WTC11 (cell line): ENCODE data around the gene COL9A2. TPM values are rescaled to one million over a fixed set of nuclear protein-coding genes. Genes with fewer than 3 reads are reported as not detected.

ENCODE experiments used
- CTCF ChIP-seq: fragments of 200-600 bp; IDR thresholded peaks from 2 replicates; pipeline ENCODE4 v1.8.0; 2022; ENCODE audit warnings: antibody characterized with exemption
- FOXP1 ChIP-seq: sonication (generic); formaldehyde crosslinking; IDR thresholded peaks from 2 replicates; pipeline ENCODE4 v1.8.0; 2022; ENCODE audit warnings: missing genetic modification reagents, mild to moderate bottlenecking, moderate library complexity, borderline replicate concordance
- GABPB1 ChIP-seq: sonication (generic); formaldehyde crosslinking; IDR thresholded peaks from 2 replicates; pipeline ENCODE4 v1.8.1; 2023; ENCODE audit warnings: mild to moderate bottlenecking, missing genetic modification reagents
- GRHL2 ChIP-seq: fragments of 250-450 bp; sonication (Bioruptor Pico); IDR thresholded peaks from 2 replicates; pipeline ENCODE4 v1.8.0; 2022; ENCODE audit warnings: mild to moderate bottlenecking, moderate library complexity; ENCODE audit not compliant: insufficient replicate concordance, severe bottlenecking
- HMGA2 ChIP-seq: fragments of 250-450 bp; sonication (Bioruptor Pico); IDR thresholded peaks from 2 replicates; pipeline ENCODE4 v1.4.0; 2021; ENCODE audit warnings: mild to moderate bottlenecking, moderate library complexity
- HMGXB4 ChIP-seq: sonication (generic); formaldehyde crosslinking; IDR thresholded peaks from 2 replicates; pipeline ENCODE4 v1.8.1; 2023; ENCODE audit warnings: mild to moderate bottlenecking, moderate library complexity, missing genetic modification reagents
- MAX ChIP-seq: sonication (generic); formaldehyde crosslinking; IDR thresholded peaks from 2 replicates; pipeline ENCODE4 v1.8.0; 2022; ENCODE audit warnings: mild to moderate bottlenecking, missing genetic modification reagents
- MLX ChIP-seq: sonication (generic); formaldehyde crosslinking; IDR thresholded peaks from 2 replicates; pipeline ENCODE4 v1.8.1; 2023; ENCODE audit warnings: mild to moderate bottlenecking, missing genetic modification reagents, moderate library complexity
- MYBL2 ChIP-seq: sonication (generic); formaldehyde crosslinking; IDR thresholded peaks from 2 replicates; pipeline ENCODE4 v1.8.1; 2023; ENCODE audit warnings: mild to moderate bottlenecking, moderate library complexity, missing genetic modification reagents
- NR3C1 ChIP-seq: sonication (generic); formaldehyde crosslinking; conservative IDR thresholded peaks from 2 replicates; pipeline ENCODE4 v1.8.1; 2023; ENCODE audit warnings: low read depth, mild to moderate bottlenecking, missing genetic modification reagents
- OVOL2 ChIP-seq: fragments of 250-450 bp; sonication (Bioruptor Pico); IDR thresholded peaks from 2 replicates; pipeline ENCODE4 v1.9.0; 2021; ENCODE audit warnings: mild to moderate bottlenecking, borderline replicate concordance
- SP1 ChIP-seq: sonication (generic); formaldehyde crosslinking; conservative IDR thresholded peaks from 2 replicates; pipeline ENCODE4 v1.8.1; 2022; ENCODE audit warnings: missing genetic modification reagents
- TCF7 ChIP-seq: sonication (generic); formaldehyde crosslinking; IDR thresholded peaks from 2 replicates; pipeline ENCODE4 v1.8.0; 2022; ENCODE audit warnings: mild to moderate bottlenecking, low read depth, missing genetic modification reagents, moderate library complexity
- TEAD4 ChIP-seq: sonication (generic); formaldehyde crosslinking; IDR thresholded peaks from 2 replicates; pipeline ENCODE4 v1.8.0; 2022; ENCODE audit warnings: mild to moderate bottlenecking, missing genetic modification reagents
- ZNF219 ChIP-seq: sonication (generic); formaldehyde crosslinking; IDR thresholded peaks from 2 replicates; pipeline ENCODE4 v1.8.0; 2023; ENCODE audit warnings: missing genetic modification reagents, mild to moderate bottlenecking, borderline replicate concordance
- ZNF232 ChIP-seq: sonication (generic); formaldehyde crosslinking; IDR thresholded peaks from 2 replicates; pipeline ENCODE4 v1.8.0; 2022; ENCODE audit warnings: mild to moderate bottlenecking, missing genetic modification reagents
- ZNF416 ChIP-seq: fragments of 250-450 bp; sonication (Bioruptor Pico); IDR thresholded peaks from 2 replicates; pipeline ENCODE4 v1.9.0; 2021; ENCODE audit warnings: mild to moderate bottlenecking, inconsistent platforms
- ZNF532 ChIP-seq: fragments of 250-450 bp; sonication (Bioruptor Pico); IDR thresholded peaks from 2 replicates; pipeline ENCODE4 v1.9.0; 2021; ENCODE audit warnings: mild to moderate bottlenecking, borderline replicate concordance
- total RNA-seq: library from RNA; stranded (reverse); gene quantifications from 3 replicates; pipeline ENCODE4 v1.2.3, GENCODE V29; 2021
- TF ChIP-seq, protein P1 (sequence below): fragments of 250-450 bp; sonication (Bioruptor Pico); IDR thresholded peaks from 2 replicates; pipeline ENCODE4 v1.9.0; 2021; ENCODE audit warnings: mild to moderate bottlenecking
- TF ChIP-seq, protein P2 (sequence below): sonication (generic); formaldehyde crosslinking; IDR thresholded peaks from 2 replicates; pipeline ENCODE4 v1.8.0; 2022; ENCODE audit warnings: mild to moderate bottlenecking, missing genetic modification reagents
- TF ChIP-seq, protein P3 (sequence below): sonication (generic); formaldehyde crosslinking; IDR thresholded peaks from 2 replicates; pipeline ENCODE4 v1.8.1; 2022; ENCODE audit warnings: missing genetic modification reagents, borderline replicate concordance
- TF ChIP-seq, protein P4 (sequence below): sonication (generic); formaldehyde crosslinking; IDR thresholded peaks from 2 replicates; pipeline ENCODE4 v1.8.0; 2023; ENCODE audit warnings: missing genetic modification reagents

Gene COL9A2
- total RNA-seq, 1 experiment from 2014 or later, result 4.7 TPM

GRCh38 chr1:40257688-40258444 is 59.2 kb downstream of the COL9A2 start, which contains the start of gene ZMPSTE24 (continued):
- TF ChIP-seq ZNF532 (CRISPR knock-in tag), result no peak
- TF ChIP-seq OVOL2 (CRISPR knock-in tag), result no peak
- peak; percentile 73; the same call in 1 of the 2 replicates for TF ChIP-seq TEAD4 (CRISPR knock-in tag)
- peak; percentile 22; the same call in 1 of the 2 replicates for TF ChIP-seq HMGA2 (CRISPR knock-in tag)
- TF ChIP-seq, protein P1, sequence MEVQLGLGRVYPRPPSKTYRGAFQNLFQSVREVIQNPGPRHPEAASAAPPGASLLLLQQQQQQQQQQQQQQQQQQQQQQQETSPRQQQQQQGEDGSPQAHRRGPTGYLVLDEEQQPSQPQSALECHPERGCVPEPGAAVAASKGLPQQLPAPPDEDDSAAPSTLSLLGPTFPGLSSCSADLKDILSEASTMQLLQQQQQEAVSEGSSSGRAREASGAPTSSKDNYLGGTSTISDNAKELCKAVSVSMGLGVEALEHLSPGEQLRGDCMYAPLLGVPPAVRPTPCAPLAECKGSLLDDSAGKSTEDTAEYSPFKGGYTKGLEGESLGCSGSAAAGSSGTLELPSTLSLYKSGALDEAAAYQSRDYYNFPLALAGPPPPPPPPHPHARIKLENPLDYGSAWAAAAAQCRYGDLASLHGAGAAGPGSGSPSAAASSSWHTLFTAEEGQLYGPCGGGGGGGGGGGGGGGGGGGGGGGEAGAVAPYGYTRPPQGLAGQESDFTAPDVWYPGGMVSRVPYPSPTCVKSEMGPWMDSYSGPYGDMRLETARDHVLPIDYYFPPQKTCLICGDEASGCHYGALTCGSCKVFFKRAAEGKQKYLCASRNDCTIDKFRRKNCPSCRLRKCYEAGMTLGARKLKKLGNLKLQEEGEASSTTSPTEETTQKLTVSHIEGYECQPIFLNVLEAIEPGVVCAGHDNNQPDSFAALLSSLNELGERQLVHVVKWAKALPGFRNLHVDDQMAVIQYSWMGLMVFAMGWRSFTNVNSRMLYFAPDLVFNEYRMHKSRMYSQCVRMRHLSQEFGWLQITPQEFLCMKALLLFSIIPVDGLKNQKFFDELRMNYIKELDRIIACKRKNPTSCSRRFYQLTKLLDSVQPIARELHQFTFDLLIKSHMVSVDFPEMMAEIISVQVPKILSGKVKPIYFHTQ, result no peak
- peak; percentile 90 for TF ChIP-seq ZNF232
- no peak for TF ChIP-seq GRHL2 (CRISPR knock-in tag)
- peak; percentile 92 for TF ChIP-seq SP1
- no peak for TF ChIP-seq NR3C1 (CRISPR knock-in tag)
- TF ChIP-seq MLX (CRISPR knock-in tag), result no peak
- TF ChIP-seq, protein P2, sequence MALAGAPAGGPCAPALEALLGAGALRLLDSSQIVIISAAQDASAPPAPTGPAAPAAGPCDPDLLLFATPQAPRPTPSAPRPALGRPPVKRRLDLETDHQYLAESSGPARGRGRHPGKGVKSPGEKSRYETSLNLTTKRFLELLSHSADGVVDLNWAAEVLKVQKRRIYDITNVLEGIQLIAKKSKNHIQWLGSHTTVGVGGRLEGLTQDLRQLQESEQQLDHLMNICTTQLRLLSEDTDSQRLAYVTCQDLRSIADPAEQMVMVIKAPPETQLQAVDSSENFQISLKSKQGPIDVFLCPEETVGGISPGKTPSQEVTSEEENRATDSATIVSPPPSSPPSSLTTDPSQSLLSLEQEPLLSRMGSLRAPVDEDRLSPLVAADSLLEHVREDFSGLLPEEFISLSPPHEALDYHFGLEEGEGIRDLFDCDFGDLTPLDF, result no peak
- TF ChIP-seq TCF7 (CRISPR knock-in tag), result no peak
- peak; percentile 48; the same call in 1 of the 2 replicates for TF ChIP-seq HMGXB4 (CRISPR knock-in tag)
- TF ChIP-seq, protein P3, sequence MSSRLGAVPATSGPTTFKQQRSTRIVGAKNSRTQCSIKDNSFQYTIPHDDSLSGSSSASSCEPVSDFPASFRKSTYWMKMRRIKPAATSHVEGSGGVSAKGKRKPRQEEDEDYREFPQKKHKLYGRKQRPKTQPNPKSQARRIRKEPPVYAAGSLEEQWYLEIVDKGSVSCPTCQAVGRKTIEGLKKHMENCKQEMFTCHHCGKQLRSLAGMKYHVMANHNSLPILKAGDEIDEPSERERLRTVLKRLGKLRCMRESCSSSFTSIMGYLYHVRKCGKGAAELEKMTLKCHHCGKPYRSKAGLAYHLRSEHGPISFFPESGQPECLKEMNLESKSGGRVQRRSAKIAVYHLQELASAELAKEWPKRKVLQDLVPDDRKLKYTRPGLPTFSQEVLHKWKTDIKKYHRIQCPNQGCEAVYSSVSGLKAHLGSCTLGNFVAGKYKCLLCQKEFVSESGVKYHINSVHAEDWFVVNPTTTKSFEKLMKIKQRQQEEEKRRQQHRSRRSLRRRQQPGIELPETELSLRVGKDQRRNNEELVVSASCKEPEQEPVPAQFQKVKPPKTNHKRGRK, result no peak
- peak; percentile 91 for TF ChIP-seq GABPB1 (CRISPR knock-in tag)
- peak; percentile 85 for TF ChIP-seq MAX
- TF ChIP-seq, protein P4, sequence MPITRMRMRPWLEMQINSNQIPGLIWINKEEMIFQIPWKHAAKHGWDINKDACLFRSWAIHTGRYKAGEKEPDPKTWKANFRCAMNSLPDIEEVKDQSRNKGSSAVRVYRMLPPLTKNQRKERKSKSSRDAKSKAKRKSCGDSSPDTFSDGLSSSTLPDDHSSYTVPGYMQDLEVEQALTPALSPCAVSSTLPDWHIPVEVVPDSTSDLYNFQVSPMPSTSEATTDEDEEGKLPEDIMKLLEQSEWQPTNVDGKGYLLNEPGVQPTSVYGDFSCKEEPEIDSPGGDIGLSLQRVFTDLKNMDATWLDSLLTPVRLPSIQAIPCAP (CRISPR knock-in tag), result no peak
- no peak for TF ChIP-seq CTCF
- TF ChIP-seq FOXP1 (CRISPR knock-in tag), result peak; percentile 30; the same call in 1 of the 2 replicates
- TF ChIP-seq ZNF219 (CRISPR knock-in tag), result no peak; the same call in 1 of the 2 replicates
- TF ChIP-seq MYBL2 (CRISPR knock-in tag), result 0 out of 2 replicates have a peak, but pooled peaks have one; percentile 23
- TF ChIP-seq ZNF416 (CRISPR knock-in tag), result no peak
